Measurements from ENCODE around the gene ZBTB25. TPM values are rescaled to one million over a fixed set of nuclear protein-coding genes. Genes with fewer than 3 reads are reported as not detected.

The ZBTB25 gene
- total RNA-seq, 2 experiments from 2014 or later, result 18.4 to 35.4 TPM

DNA sequence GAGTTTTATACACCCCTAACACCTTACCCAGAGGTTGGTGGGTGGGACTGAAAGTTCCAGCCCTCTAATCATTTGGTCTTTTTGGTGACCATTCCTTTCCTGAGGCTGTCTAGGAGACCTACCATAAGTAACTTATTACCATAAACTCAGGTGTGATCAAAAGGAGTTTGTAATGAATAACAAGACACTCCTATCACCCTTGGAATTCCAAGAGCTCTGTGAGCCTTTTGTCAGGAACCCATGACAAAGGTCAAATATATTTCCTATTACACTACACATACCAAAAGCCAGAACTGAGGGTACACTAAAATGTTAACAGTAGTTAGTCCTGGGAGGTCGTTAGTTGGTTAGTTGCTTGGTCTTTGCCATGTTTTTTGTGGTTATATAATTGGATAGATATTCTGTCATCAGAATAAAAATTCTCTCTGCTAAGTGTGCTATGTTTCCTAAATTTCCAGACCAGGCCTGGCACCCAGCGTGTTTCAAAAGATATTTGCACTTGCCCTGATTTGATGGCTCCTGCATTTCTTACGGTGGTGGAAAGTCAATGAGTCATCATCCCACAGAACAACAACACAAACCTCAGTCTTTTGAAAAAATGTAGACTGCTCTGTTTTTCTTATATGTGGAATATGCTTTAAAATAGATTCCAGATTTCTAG is 65.3 kb downstream of the ZBTB25 start:
- H3K4me2 ChIP-seq (ENCODE audit: low read length), result no peak overlapping the region
- peaks cover 95% of the 10 kb centered on the region for H3K36me3 ChIP-seq (ENCODE audit: insufficient read depth, low read length)
- H2AFZ ChIP-seq (ENCODE audit: low read length), result no peak overlapping the region
- no peak overlapping the region for H3K4me3 ChIP-seq (ENCODE audit: low read depth, low read length, poor library complexity, severe bottlenecking)
- no peaks in the 10 kb centered on the region for H3K4me1 ChIP-seq (ENCODE audit: insufficient read depth, low read length, poor library complexity, severe bottlenecking)
- intact Hi-C loops (cut with micrococcal nuclease; ENCODE audit: unreplicated experiment), result no loop called here
- no peak for DNase-seq (ENCODE audit: low spot score)
- TF ChIP-seq, protein P1, sequence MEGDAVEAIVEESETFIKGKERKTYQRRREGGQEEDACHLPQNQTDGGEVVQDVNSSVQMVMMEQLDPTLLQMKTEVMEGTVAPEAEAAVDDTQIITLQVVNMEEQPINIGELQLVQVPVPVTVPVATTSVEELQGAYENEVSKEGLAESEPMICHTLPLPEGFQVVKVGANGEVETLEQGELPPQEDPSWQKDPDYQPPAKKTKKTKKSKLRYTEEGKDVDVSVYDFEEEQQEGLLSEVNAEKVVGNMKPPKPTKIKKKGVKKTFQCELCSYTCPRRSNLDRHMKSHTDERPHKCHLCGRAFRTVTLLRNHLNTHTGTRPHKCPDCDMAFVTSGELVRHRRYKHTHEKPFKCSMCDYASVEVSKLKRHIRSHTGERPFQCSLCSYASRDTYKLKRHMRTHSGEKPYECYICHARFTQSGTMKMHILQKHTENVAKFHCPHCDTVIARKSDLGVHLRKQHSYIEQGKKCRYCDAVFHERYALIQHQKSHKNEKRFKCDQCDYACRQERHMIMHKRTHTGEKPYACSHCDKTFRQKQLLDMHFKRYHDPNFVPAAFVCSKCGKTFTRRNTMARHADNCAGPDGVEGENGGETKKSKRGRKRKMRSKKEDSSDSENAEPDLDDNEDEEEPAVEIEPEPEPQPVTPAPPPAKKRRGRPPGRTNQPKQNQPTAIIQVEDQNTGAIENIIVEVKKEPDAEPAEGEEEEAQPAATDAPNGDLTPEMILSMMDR (conservative IDR thresholded peaks at IDR 0.05; ENCODE audit: low read length), result no peak
- TF ChIP-seq EZH2phosphoT487 (IDR thresholded peaks at IDR 0.05; ENCODE audit: borderline replicate concordance, low read depth, low read length), result no peak
- no TSS peak for BruUV-seq (replicated peaks)
- no peaks in the 10 kb centered on the region for H3K9me3 ChIP-seq (ENCODE audit: low read length)
- POLR2A ChIA-PET, result no interaction called here
- CTCF ChIA-PET (ENCODE audit: unreplicated experiment), result no interaction called here
- no peaks in the 10 kb centered on the region for H3K79me2 ChIP-seq (ENCODE audit: insufficient read depth, low read depth, low read length)
- H4K20me1 ChIP-seq (ENCODE audit: insufficient read depth, low read length), result no peaks in the 10 kb centered on the region
- no peak overlapping the region for H3K27ac ChIP-seq (ENCODE audit: low read depth, low read length, poor library complexity, severe bottlenecking)
- no peaks in the 10 kb centered on the region for H3K9me2 ChIP-seq (ENCODE audit: insufficient read depth, low read length)

DNA sequence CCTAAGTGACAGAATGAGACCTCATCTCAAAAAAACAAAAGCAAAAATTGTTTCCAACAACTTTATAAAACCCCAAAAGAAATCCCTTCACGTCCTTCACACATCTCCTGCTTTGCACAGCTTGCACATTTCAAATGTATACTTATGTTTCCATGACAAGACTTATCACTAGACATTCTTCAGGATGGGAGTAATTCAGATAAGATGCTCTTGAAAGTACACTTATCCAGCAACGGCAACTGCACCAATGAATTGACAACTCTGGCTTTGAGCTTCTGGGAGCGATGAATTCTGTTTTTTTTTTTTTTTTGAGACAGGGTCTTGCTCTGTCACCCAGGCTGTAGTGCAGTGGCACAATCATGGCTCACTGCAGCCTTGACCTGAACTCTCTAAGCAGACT is 69.1 kb downstream of the ZBTB25 start:
- Histone ChIP-seq H3K9me3 (ENCODE audit: low read length) (no peaks in the 10 kb centered on the region), H3K4me3 (ENCODE audit: low read depth, low read length, poor library complexity, severe bottlenecking) (no peak overlapping the region), H2AFZ (ENCODE audit: low read length) (no peak overlapping the region), H3K36me3 (ENCODE audit: insufficient read depth, low read length) (peaks cover 97% of the 10 kb centered on the region), H3K4me2 (ENCODE audit: low read length) (no peak overlapping the region), H3K79me2 (ENCODE audit: insufficient read depth, low read depth, low read length) (no peaks in the 10 kb centered on the region), H3K27ac (ENCODE audit: low read depth, low read length, poor library complexity, severe bottlenecking) (no peak overlapping the region), H3K4me1 (ENCODE audit: insufficient read depth, low read length, poor library complexity, severe bottlenecking) (no peaks in the 10 kb centered on the region), H4K20me1 (ENCODE audit: insufficient read depth, low read length) (no peaks in the 10 kb centered on the region), H3K9me2 (ENCODE audit: insufficient read depth, low read length) (no peaks in the 10 kb centered on the region)
- BruUV-seq (replicated peaks), result no TSS peak
- TF ChIP-seq EZH2phosphoT487 (IDR thresholded peaks at IDR 0.05; ENCODE audit: borderline replicate concordance, low read depth, low read length), result no peak
- TF ChIP-seq, protein P1 (conservative IDR thresholded peaks at IDR 0.05; ENCODE audit: low read length), result no peak
- intact Hi-C loops (cut with micrococcal nuclease; ENCODE audit: unreplicated experiment), result loop anchor here (5.0 kb wide), 1 partner anchor 43 kb away; no protein-coding TSS in a partner anchor
- no peak for DNase-seq (ENCODE audit: low spot score)
- CTCF ChIA-PET (ENCODE audit: unreplicated experiment), result no interaction called here
- POLR2A ChIA-PET, result interaction anchor here (0.7 to 1.7 kb wide), 5 partner anchors 8 to 80 kb away, joined by 3 to 6 read pairs (median 5); no protein-coding TSS in a partner anchor

DNA sequence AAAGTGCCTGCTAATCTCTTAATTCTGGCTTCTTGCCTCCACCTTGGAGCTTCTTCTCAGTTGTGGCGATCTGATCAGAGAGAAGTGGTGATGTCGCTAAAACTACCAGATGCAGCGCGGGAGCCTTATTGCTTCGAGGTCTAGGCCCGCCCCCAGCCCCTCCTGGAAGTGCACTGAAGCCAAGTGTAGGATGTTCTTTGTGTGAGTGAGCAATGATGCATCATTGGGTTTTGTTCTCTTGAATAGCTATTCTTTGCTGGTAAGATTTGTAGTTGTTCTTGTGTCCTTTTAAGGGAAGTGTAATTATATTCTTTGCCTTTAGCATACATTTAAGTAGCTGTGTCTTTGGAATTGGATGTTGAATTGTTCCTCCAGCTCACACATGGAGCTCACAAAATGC is 79.7 kb downstream of the ZBTB25 start:
- H3K79me2 ChIP-seq (ENCODE audit: insufficient read depth, low read depth, low read length), result no peaks in the 10 kb centered on the region
- intact Hi-C loops (cut with micrococcal nuclease; ENCODE audit: unreplicated experiment), result loop anchor here (10.0 kb wide), 1 partner anchor 79 kb away; no protein-coding TSS in a partner anchor
- no peak overlapping the region for H3K27ac ChIP-seq (ENCODE audit: low read depth, low read length, poor library complexity, severe bottlenecking)
- H3K9me2 ChIP-seq (ENCODE audit: insufficient read depth, low read length), result no peaks in the 10 kb centered on the region
- TF ChIP-seq, protein P1 (conservative IDR thresholded peaks at IDR 0.05; ENCODE audit: low read length), result no peak
- no peak for TF ChIP-seq EZH2phosphoT487 (IDR thresholded peaks at IDR 0.05; ENCODE audit: borderline replicate concordance, low read depth, low read length)
- H3K4me1 ChIP-seq (ENCODE audit: insufficient read depth, low read length, poor library complexity, severe bottlenecking), result no peaks in the 10 kb centered on the region
- ChIA-PET POLR2A (interaction anchor here (2.2 kb wide), 1 partner anchor 12 kb away, joined by 6 read pairs; no protein-coding TSS in a partner anchor), CTCF (ENCODE audit: unreplicated experiment) (interaction anchor here (0.8 kb wide), 1 partner anchor 10 kb away, joined by 3 read pairs; no protein-coding TSS in a partner anchor)
- H3K4me3 ChIP-seq (ENCODE audit: low read depth, low read length, poor library complexity, severe bottlenecking), result no peak overlapping the region
- DNase-seq (ENCODE audit: low spot score), result no peak
- peaks cover 95% of the 10 kb centered on the region for H3K36me3 ChIP-seq (ENCODE audit: insufficient read depth, low read length)
- no peaks in the 10 kb centered on the region for H4K20me1 ChIP-seq (ENCODE audit: insufficient read depth, low read length)
- H2AFZ ChIP-seq (ENCODE audit: low read length), result no peak overlapping the region
- H3K9me3 ChIP-seq (ENCODE audit: low read length), result no peaks in the 10 kb centered on the region
- no TSS peak for BruUV-seq (replicated peaks)
- H3K4me2 ChIP-seq (ENCODE audit: low read length), result no peak overlapping the region

All from OCI-LY7 (cell line).